Vagina (tissue), 2 donors: Measurements from ENCODE around the gene GOLGA6C. TPM values are rescaled to one million over a fixed set of nuclear protein-coding genes. Genes with fewer than 3 reads are reported as not detected.
"Not testable (repeated sequence)": the region's sequence is repeated elsewhere in the genome, so short reads cannot be mapped to it uniquely, and the experiment has no call there.

Source experiments
- DNase-seq, 2 donors: peaks; one replicate each; pipeline ENCODE4 v3.0.0-alpha.2; 2017; ENCODE audit errors: extremely low spot score in 2 of 2
- H3K27ac ChIP-seq: fragments of 200-600 bp; sonication (generic); one replicate; pipeline ENCODE4 v1.5.1; 2019
- H3K27me3 ChIP-seq: fragments of 200-600 bp; sonication (generic); one replicate; pipeline ENCODE4 v1.5.1; 2019
- H3K36me3 ChIP-seq, 2 donors: fragments of 200-600 bp; sonication (generic); one replicate each; pipeline ENCODE4 v1.5.1; 2017 to 2019
- H3K4me1 ChIP-seq: fragments of 200-600 bp; sonication (generic); one replicate; pipeline ENCODE4 v1.5.1; 2019
- H3K4me3 ChIP-seq, 2 donors: fragments of 200-600 bp; sonication (generic); 1 replicate in 1 of 2; 2 replicates in 1 of 2; pipeline ENCODE4 v1.5.1; 2016 to 2019
- H3K9me3 ChIP-seq: fragments of 200-600 bp; sonication (generic); one replicate; pipeline ENCODE4 v1.5.1; 2019
- POLR2A ChIP-seq, 2 donors: fragments of 450-650 bp; IDR thresholded peaks; one replicate each; pipeline ENCODE4 v1.6.1; 2017; ENCODE audit warnings: antibody characterized with exemption in 2 of 2, mild to moderate bottlenecking in 2 of 2, moderate library complexity in 2 of 2
- POLR2AphosphoS5 ChIP-seq, 2 donors: sonication (generic); formaldehyde crosslinking; IDR thresholded peaks; one replicate each; pipeline ENCODE4 v1.9.0; 2017; ENCODE audit warnings: antibody characterized with exemption in 2 of 2, mild to moderate bottlenecking in 2 of 2, low read depth in 1 of 2; ENCODE audit not compliant: insufficient read depth in 1 of 2
- intact Hi-C: fragments of 100-400 bp; cut with DNase I; formaldehyde crosslinking; loops from one replicate; pipeline ENCODE4 v1.15.1; 2023
- total RNA-seq: library from RNA; depleted of rRNA; stranded (reverse); fragments of >200 nt; gene quantifications from one replicate; pipeline ENCODE4 v1.2.3, GENCODE V29; 2016
- TF ChIP-seq, protein P1 (sequence below), 3 experiments: fragments of 450-650 bp in 2 of 3; fragments of 200-600 bp in 1 of 3; sonication (generic) in 1 of 3; IDR thresholded peaks; one replicate each; pipeline ENCODE4 v1.5.1; 2017 to 2019; ENCODE audit warnings: antibody characterized with exemption in 3 of 3, mild to moderate bottlenecking in 2 of 3, moderate library complexity in 2 of 3

Gene GOLGA6C
- total RNA-seq, 1 donor from 2014 or later, result not detected

GRCh38 chr15:75302318-75302717, 44.2 kb downstream of the GOLGA6C start:
- no peaks in the 10 kb centered on the region for H3K36me3 ChIP-seq
- H3K4me1 ChIP-seq, result no peaks in the 10 kb centered on the region
- H3K9me3 ChIP-seq, result no peaks in the 10 kb centered on the region
- intact Hi-C loops, result no loop called here
- TF ChIP-seq, protein P1, sequence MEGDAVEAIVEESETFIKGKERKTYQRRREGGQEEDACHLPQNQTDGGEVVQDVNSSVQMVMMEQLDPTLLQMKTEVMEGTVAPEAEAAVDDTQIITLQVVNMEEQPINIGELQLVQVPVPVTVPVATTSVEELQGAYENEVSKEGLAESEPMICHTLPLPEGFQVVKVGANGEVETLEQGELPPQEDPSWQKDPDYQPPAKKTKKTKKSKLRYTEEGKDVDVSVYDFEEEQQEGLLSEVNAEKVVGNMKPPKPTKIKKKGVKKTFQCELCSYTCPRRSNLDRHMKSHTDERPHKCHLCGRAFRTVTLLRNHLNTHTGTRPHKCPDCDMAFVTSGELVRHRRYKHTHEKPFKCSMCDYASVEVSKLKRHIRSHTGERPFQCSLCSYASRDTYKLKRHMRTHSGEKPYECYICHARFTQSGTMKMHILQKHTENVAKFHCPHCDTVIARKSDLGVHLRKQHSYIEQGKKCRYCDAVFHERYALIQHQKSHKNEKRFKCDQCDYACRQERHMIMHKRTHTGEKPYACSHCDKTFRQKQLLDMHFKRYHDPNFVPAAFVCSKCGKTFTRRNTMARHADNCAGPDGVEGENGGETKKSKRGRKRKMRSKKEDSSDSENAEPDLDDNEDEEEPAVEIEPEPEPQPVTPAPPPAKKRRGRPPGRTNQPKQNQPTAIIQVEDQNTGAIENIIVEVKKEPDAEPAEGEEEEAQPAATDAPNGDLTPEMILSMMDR (IDR thresholded peaks at IDR 0.05), result no peak
- TF ChIP-seq POLR2A (IDR thresholded peaks at IDR 0.05) (no peak), POLR2AphosphoS5 (IDR thresholded peaks at IDR 0.05; ENCODE audit: insufficient read depth in 1 of 2, low read depth in 1 of 2) (no peak)
- peak in 1 of 2 donors; percentile 77 for DNase-seq
- no peaks in the 10 kb centered on the region for H3K27me3 ChIP-seq
- H3K4me3 ChIP-seq, result no peak overlapping the region
- H3K27ac ChIP-seq, result no peak overlapping the region

DNA sequence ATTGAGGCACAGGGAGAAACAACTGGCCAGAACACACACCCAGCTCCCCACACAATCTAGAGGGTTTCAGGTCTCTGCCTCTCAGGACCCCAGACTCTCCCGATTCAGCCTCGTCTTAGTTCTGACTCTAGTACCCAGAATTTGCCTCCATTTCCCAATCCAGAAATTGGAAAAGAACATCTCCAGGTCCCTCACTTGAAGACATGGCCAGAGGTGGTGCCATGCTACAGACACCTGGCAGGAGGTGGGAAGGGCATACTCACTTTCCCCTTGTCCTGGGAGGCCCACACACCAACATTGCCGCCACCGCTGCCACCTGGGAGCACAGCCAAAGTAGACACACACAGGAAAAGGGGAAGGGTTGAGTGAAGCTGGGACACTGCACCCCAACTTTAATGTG, 44.6 kb downstream of the GOLGA6C start:
- H3K36me3 ChIP-seq, H3K27me3 ChIP-seq, H3K4me1 ChIP-seq, H3K4me3 ChIP-seq, H3K27ac ChIP-seq, H3K9me3 ChIP-seq, intact Hi-C loops: not testable (repeated sequence)
- peak in 1 of 2 donors; percentile 55 for DNase-seq

- intact Hi-C loops, result no loop called here
- DNase-seq, result no peak
- no peak for TF ChIP-seq POLR2AphosphoS5 (IDR thresholded peaks at IDR 0.05; ENCODE audit: insufficient read depth in 1 of 2, low read depth in 1 of 2)
- no peak for TF ChIP-seq POLR2A (IDR thresholded peaks at IDR 0.05)
- TF ChIP-seq, protein P1 (IDR thresholded peaks at IDR 0.05), result no peak
Observed at GRCh38 chr15:75306188-75306587, 48.1 kb downstream of the GOLGA6C start.

DNA sequence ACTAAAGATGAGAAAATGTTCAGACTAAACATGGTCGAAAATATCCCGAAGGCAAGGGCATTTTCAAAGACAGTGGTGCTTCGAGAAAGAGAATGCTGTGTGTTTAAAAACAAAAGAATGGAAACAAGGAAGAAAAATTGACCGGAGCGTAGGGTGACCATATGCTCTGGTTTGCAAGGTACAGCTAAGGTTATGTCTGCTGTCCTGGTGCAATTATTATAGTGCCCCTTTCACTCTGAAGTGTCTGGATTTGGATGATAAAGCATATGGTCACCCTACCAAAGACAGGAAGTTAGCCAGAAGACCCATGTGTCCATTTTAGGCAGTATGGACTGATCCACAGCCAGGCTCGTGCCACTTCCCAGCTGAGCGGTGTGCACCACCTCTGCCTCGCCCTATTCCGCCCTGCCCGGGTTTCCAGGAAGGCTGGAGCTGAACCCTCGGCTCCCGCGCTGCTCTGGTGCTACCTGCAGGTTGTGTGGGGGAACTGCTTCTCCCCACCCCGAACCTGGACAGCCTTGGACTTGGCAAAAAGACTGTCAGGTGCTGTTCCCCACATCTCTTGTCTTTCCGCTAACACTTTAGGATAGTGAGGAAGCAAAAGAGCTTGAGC, 49.8 kb downstream of the GOLGA6C start:
- intact Hi-C loops, result no loop called here
- Histone ChIP-seq H3K36me3 (no peaks in the 10 kb centered on the region), H3K27me3 (no peaks in the 10 kb centered on the region), H3K27ac (no peak overlapping the region), H3K9me3 (no peaks in the 10 kb centered on the region), H3K4me1 (no peaks in the 10 kb centered on the region), H3K4me3 (no peak overlapping the region)
- DNase-seq, result peak in 1 of 2 donors; percentile 89
- TF ChIP-seq, protein P1 (IDR thresholded peaks at IDR 0.05), result no peak
- TF ChIP-seq POLR2AphosphoS5 (IDR thresholded peaks at IDR 0.05; ENCODE audit: insufficient read depth in 1 of 2, low read depth in 1 of 2), result no peak
- TF ChIP-seq POLR2A (IDR thresholded peaks at IDR 0.05), result no peak

More at GRCh38 chr15:75306188-75306587, 48.1 kb downstream of the GOLGA6C start:
- H3K4me3 ChIP-seq, result no peak overlapping the region
- H3K27me3 ChIP-seq, result no peaks in the 10 kb centered on the region
- H3K4me1 ChIP-seq, result no peaks in the 10 kb centered on the region
- no peaks in the 10 kb centered on the region for H3K9me3 ChIP-seq
- no peaks in the 10 kb centered on the region for H3K36me3 ChIP-seq
- H3K27ac ChIP-seq, result no peak overlapping the region

- intact Hi-C loops, result no loop called here
- no peak overlapping the region for H3K27ac ChIP-seq
- TF ChIP-seq POLR2AphosphoS5 (IDR thresholded peaks at IDR 0.05; ENCODE audit: insufficient read depth in 1 of 2, low read depth in 1 of 2) (no peak), POLR2A (IDR thresholded peaks at IDR 0.05) (no peak)
- TF ChIP-seq, protein P1 (IDR thresholded peaks at IDR 0.05), result no peak
- H3K9me3 ChIP-seq, result no peaks in the 10 kb centered on the region
- H3K4me3 ChIP-seq, result no peak overlapping the region
- H3K36me3 ChIP-seq, result no peaks in the 10 kb centered on the region
- no peaks in the 10 kb centered on the region for H3K4me1 ChIP-seq
- DNase-seq, result no peak
- no peaks in the 10 kb centered on the region for H3K27me3 ChIP-seq
Observed at GRCh38 chr15:75309711-75310110, 51.6 kb downstream of the GOLGA6C start.

- H3K27ac ChIP-seq, H3K4me3 ChIP-seq, DNase-seq, H3K36me3 ChIP-seq, H3K4me1 ChIP-seq, H3K27me3 ChIP-seq, H3K9me3 ChIP-seq, intact Hi-C loops: not testable (repeated sequence)
Observed at GRCh38 chr15:75312548-75312947, 54.4 kb downstream of the GOLGA6C start.
